Psoas muscle (tissue), 8 donors: ENCODE measurements around the gene FOXA1. TPM values are rescaled to one million over a fixed set of nuclear protein-coding genes. Genes with fewer than 3 reads are reported as not detected.

Source experiments
- ATAC-seq, 4 donors: fragments of 200-7000 bp; cut with Tn5 transposase; one replicate each; pipeline ENCODE4 v1.9.1; 2020; ENCODE audit warnings: moderate library complexity in 3 of 4, mild to moderate bottlenecking in 2 of 4
- DNase-seq, 2 donors: peaks; one replicate each; pipeline ENCODE4 v3.0.0-alpha.2; 2020
- H3K27ac ChIP-seq: fragments of 200-600 bp; one replicate; pipeline ENCODE4 v1.8.0; 2022
- H3K27me3 ChIP-seq, 3 donors: fragments of 200-600 bp in 1 of 3; one replicate each; pipeline versions ENCODE4 v1.6.1 to v1.8.0; 2013 to 2022; ENCODE audit warnings: low read length in 2 of 3, mild to moderate bottlenecking in 2 of 3, moderate library complexity in 1 of 3; ENCODE audit not compliant: insufficient read depth in 3 of 3
- H3K36me3 ChIP-seq, 2 donors: fragments of 200-600 bp in 1 of 2; one replicate each; pipeline versions ENCODE4 v1.6.1 to v1.8.0; 2013 to 2022; ENCODE audit warnings: low read depth in 1 of 2, mild to moderate bottlenecking in 1 of 2, moderate library complexity in 1 of 2; ENCODE audit not compliant: insufficient read depth in 1 of 2
- H3K4me1 ChIP-seq: fragments of 200-600 bp; one replicate; pipeline ENCODE4 v1.8.0; 2022
- H3K4me3 ChIP-seq: fragments of 200-600 bp; one replicate; pipeline ENCODE4 v1.8.0; 2022; ENCODE audit warnings: mild to moderate bottlenecking
- H3K9me3 ChIP-seq: fragments of 200-600 bp; one replicate; pipeline ENCODE4 v1.8.0; 2022
- CTCF ChIP-seq: fragments of 200-600 bp; IDR thresholded peaks from one replicate; pipeline ENCODE4 v1.8.0; 2022; ENCODE audit warnings: antibody characterized with exemption
- WGBS, 3 donors: extraction: QIAGEN DNeasy Blood & Tissue Kit; methylation state at CpG; one replicate each; pipeline versions ENCODE4 v1.1.6 to v1.1.7; 2013; 5-methylcytosine and 5-hydroxymethylcytosine counted together
- intact Hi-C, 2 donors: fragments of 100-400 bp; cut with DNase I; formaldehyde crosslinking; loops; one replicate each; pipeline versions ENCODE4 v1.11.0 to v1.14.2; 2022
- polyA plus RNA-seq, 3 donors: library from polyadenylated mRNA; stranded (reverse); fragments of 200-250 nt; gene quantifications; one replicate each; pipeline ENCODE4 v1.2.3, GENCODE V29; 2013
- total RNA-seq, 4 donors: library from RNA; stranded (reverse); fragmentation: NEBNext Ultra II Directional in 2 of 4; extraction: Animal tissue kit (Norgen Biotek cat#: 25700) in 2 of 4; gene quantifications; one replicate each; pipeline versions ENCODE4 v1.2.1 to v1.2.4, GENCODE V29; 2021 to 2023
- donor health status: healthy with polysubstance abuse.
- donor health status: DM: no; HTN: no; CAD: no; lungs with moderate emphysema.
- donor health status: Bipolar disorder and iron deficiency.
- donor health status: healthy.
- donor health status: DM: yes; HTN: yes; CAD: no.
- donor health status: DM: no; HTN: no; CAD: no.
- donor health status: DM: no; HTN: no; CAD: no.
- donor health status: DM: yes; HTN: yes; CAD: no.

FOXA1 gene
- total and polyA plus RNA-seq, 7 donors = 0.01 TPM; not detected in 6

GRCh38 chr14:37545174-37545573 is 49.9 kb downstream of the FOXA1 start:
- DNase-seq = no peak
- Histone ChIP-seq H3K27ac (no peak overlapping the region), H3K36me3 (no peaks in the 10 kb centered on the region), H3K4me3 (no peak overlapping the region), H3K4me1 (no peaks in the 10 kb centered on the region), H3K27me3 (no peaks in the 10 kb centered on the region), H3K9me3 (no peaks in the 10 kb centered on the region)
- no peak for TF ChIP-seq CTCF
- no peak for ATAC-seq
- intact Hi-C loops = no loop called here

DNA sequence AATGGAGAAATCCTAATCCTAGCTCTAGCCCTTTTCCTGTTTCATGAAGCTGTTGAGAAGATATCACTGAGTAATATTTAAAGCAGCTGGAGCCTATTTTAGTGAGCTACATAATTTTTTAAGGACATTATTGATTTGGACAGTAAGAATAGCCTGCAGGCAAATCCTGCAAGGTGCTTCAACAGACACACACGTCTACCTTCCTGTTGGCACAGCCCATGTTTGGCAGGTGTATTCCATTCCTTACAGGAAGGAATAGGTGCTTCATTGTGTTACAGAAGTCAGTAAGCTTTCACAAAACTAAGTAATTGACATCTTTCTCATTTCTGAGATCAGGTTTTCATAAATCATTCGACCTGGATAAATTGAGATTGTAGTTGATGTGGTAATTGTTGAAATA is 50.6 kb downstream of the FOXA1 start:
- intact Hi-C loops = no loop called here
- no peak for TF ChIP-seq CTCF

DNA sequence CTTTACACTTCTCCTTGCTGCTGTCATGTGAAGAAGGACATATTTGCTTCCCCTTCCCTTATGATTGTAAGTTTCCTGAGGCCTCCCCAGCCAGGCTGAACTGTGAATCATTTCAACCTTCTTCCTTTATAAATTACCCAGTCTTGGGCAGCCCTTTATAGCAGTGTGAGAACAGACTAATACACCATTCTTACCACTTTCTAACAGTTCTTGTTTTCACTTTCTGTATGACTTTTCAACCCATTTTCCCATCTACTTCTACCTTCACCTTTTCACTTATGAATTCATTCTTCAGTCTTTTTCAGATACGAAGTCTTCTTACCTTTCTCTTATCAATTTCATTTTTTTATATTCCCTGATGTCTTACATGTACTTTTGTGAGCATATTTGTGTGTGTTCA is 55.1 kb downstream of the FOXA1 start:
- no peak for TF ChIP-seq CTCF
- Histone ChIP-seq H3K4me3 (no peak overlapping the region), H3K27ac (no peak overlapping the region), H3K9me3 (no peaks in the 10 kb centered on the region), H3K36me3 (no peaks in the 10 kb centered on the region), H3K27me3 (no peaks in the 10 kb centered on the region), H3K4me1 (no peaks in the 10 kb centered on the region)
- 93 to 95% (median 94%) methylated on average over 1 of the region's 1 CpG for WGBS, 3 donors
- DNase-seq (no peak), ATAC-seq (no peak)
- intact Hi-C loops = no loop called here

More for the DNA sequence above, 50.6 kb downstream of the FOXA1 start:
- Histone ChIP-seq H3K9me3 (no peaks in the 10 kb centered on the region), H3K36me3 (no peaks in the 10 kb centered on the region), H3K27ac (no peak overlapping the region), H3K4me3 (no peak overlapping the region), H3K27me3 (no peaks in the 10 kb centered on the region), H3K4me1 (no peaks in the 10 kb centered on the region)
- 63 to 69% (median 67%) methylated on average over 2 of the region's 2 CpGs for WGBS, 3 donors
- DNase-seq (no peak), ATAC-seq (no peak)

Other genes with a start within 250 kb of the FOXA1 start
- gene TTC6, start 380 bp upstream of the FOXA1 start, total RNA-seq = not detected
- gene TTC6, start 380 bp upstream of the FOXA1 start, polyA plus RNA-seq = not detected